GM13977 (cell line): ENCODE measurements around the gene MICB.
"Not testable (repeated sequence)": the region's sequence is repeated elsewhere in the genome, so short reads cannot be mapped to it uniquely, and the experiment has no call there.

Source experiments
- DNase-seq: peaks from one replicate; pipeline ENCODE4 v3.0.0; 2012; ENCODE audit warnings: low spot score
- CTCF ChIP-seq: IDR thresholded peaks from 2 replicates; pipeline ENCODE4 v1.5.1; 2012; ENCODE audit warnings: mild to moderate bottlenecking, control low read depth; ENCODE audit not compliant: insufficient read depth; ENCODE audit errors: extremely low read depth, missing control alignments
- in situ Hi-C: fragments of 300-500 bp; cut with MboI; formaldehyde crosslinking; loops from one replicate; pipeline ENCODE4 v1.12.0; 2022; ENCODE audit warnings: low sequenced_read_pairs, low pct_unique_long_range_greater_than_20kb, mixed read lengths, inconsistent platforms; ENCODE audit not compliant: unreplicated experiment

The MICB gene

GRCh38 chr6:31502586-31502985 is 4.6 kb downstream of the MICB start:
- no peak for TF ChIP-seq CTCF
- in situ Hi-C loops: no loop called here
- no peak for DNase-seq

GRCh38 chr6:31509036-31509435 is 11.1 kb downstream of the MICB start:
- in situ Hi-C loops, DNase-seq: not testable (repeated sequence)

DNA sequence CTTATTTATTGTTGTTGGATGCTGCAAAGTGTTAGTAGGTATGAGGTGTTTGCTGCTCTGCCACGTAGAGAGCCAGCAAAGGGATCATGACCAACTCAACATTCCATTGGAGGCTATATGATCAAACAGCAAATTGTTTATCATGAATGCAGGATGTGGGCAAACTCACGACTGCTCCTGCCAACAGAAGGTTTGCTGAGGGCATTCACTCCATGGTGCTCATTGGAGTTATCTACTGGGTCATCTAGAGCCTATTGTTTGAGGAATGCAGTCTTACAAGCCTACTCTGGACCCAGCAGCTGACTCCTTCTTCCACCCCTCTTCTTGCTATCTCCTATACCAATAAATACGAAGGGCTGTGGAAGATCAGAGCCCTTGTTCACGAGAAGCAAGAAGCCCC is 12.1 kb downstream of the MICB start:
- DNase-seq: no peak
- in situ Hi-C loops: no loop called here
- TF ChIP-seq CTCF: no peak

- DNase-seq: no peak
- in situ Hi-C loops: no loop called here
- no peak for TF ChIP-seq CTCF
These were observed 15.7 kb downstream of the MICB start for GRCh38 chr6:31513456-31514165.

- no peak for DNase-seq
- no peak for TF ChIP-seq CTCF
- in situ Hi-C loops: no loop called here
These were observed 23.9 kb downstream of the MICB start for GRCh38 chr6:31521835-31522234.

GRCh38 chr6:31525553-31525931 is 27.6 kb downstream of the MICB start:
- no peak for TF ChIP-seq CTCF
- in situ Hi-C loops: no loop called here
- DNase-seq: no peak

- in situ Hi-C loops: no loop called here
- DNase-seq: no peak
- no peak for TF ChIP-seq CTCF
These were observed 28.1 kb downstream of the MICB start for GRCh38 chr6:31525932-31526591.
